Renal cortical epithelial cell (primary cell): ENCODE results near the gene TMEM266. TPM values are rescaled to one million over a fixed set of nuclear protein-coding genes. Genes with fewer than 3 reads are reported as not detected.
"Not testable (repeated sequence)": the region's sequence is repeated elsewhere in the genome, so short reads cannot be mapped to it uniquely, and the experiment has no call there.

Experiments used
- DNase-seq: peaks from one replicate; pipeline ENCODE4 v3.0.0-alpha.2; 2011; ENCODE audit warnings: low read depth
- total RNA-seq: library from RNA; depleted of rRNA; stranded (reverse); fragments of >200 nt; gene quantifications from 2 replicates; pipeline ENCODE4 v1.2.3, GENCODE V29; 2014

TMEM266 gene
- not detected in 2 replicates for total RNA-seq

GRCh38 chr15:76059320-76060117 lies at the start of gene TMEM266:
TSS of gene TMEM266 (plus strand) at chr15:76059985. CDS start at chr15:76134264, 74,279 bp downstream.
- no peak for DNase-seq

GRCh38 chr15:76010613-76011012 lies 49.2 kb upstream of the TMEM266 start:
- no peak for DNase-seq

- peak; percentile 22 for DNase-seq
Observed at GRCh38 chr15:76011627-76012551, 47.9 kb upstream of the TMEM266 start, which contains the start of gene NRG4. TSS of gene NRG4 (minus strand) at chr15:76012424. CDS start at chr15:76011230, 1,194 bp downstream.

- DNase-seq = not testable (repeated sequence)
Observed at GRCh38 chr15:76013470-76013869, 46.3 kb upstream of the TMEM266 start.

GRCh38 chr15:76024021-76024768 lies 35.6 kb upstream of the TMEM266 start:
- DNase-seq = no peak

GRCh38 chr15:76032046-76032445 lies 27.7 kb upstream of the TMEM266 start:
- no peak for DNase-seq

GRCh38 chr15:76033438-76033837 lies 26.3 kb upstream of the TMEM266 start:
- no peak for DNase-seq

- DNase-seq = no peak
Observed at GRCh38 chr15:76034111-76034510, 25.7 kb upstream of the TMEM266 start.

- no peak for DNase-seq
Observed at GRCh38 chr15:76035593-76035992, 24.2 kb upstream of the TMEM266 start.

GRCh38 chr15:76038512-76038911 lies 21.3 kb upstream of the TMEM266 start:
- no peak for DNase-seq

GRCh38 chr15:76054201-76054600 lies 5.6 kb upstream of the TMEM266 start:
- not testable (repeated sequence) for DNase-seq

- peak; percentile 52 for DNase-seq
Observed at GRCh38 chr15:76056931-76057330, 2.9 kb upstream of the TMEM266 start.

GRCh38 chr15:76057332-76058000 lies 2.3 kb upstream of the TMEM266 start:
- DNase-seq = peak; percentile 33

- peak; percentile 3 for DNase-seq
Observed at GRCh38 chr15:76058714-76059319, 968 bp upstream of the TMEM266 start.

GRCh38 chr15:76060118-76060989 lies 569 bp downstream of the TMEM266 start:
- no peak for DNase-seq

- no peak for DNase-seq
Observed at GRCh38 chr15:76061700-76062099, 1.9 kb downstream of the TMEM266 start.

GRCh38 chr15:76062286-76062685 lies 2.5 kb downstream of the TMEM266 start:
- DNase-seq = peak; percentile 3

- DNase-seq = no peak
Observed at GRCh38 chr15:76064375-76064774, 4.6 kb downstream of the TMEM266 start.

GRCh38 chr15:76065245-76065644 lies 5.5 kb downstream of the TMEM266 start:
- DNase-seq = no peak

- no peak for DNase-seq
Observed at GRCh38 chr15:76065793-76066192, 6.0 kb downstream of the TMEM266 start.
